ENCODE measurements around the gene RIPOR3.

Gene RIPOR3

GRCh38 chr20:50610212-50610718, 81.1 kb downstream of the RIPOR3 start:
- Histone ChIP-seq H3K27me3 (ENCODE audit: control insufficient read depth in 5 of 5, insufficient read depth in 4 of 5, low read length in 5 of 5) (no peaks in the 10 kb centered on the region), H3K9ac (ENCODE audit: low read length in 5 of 5) (no peak overlapping the region), H3K4me1 (ENCODE audit: control insufficient read depth in 5 of 5, insufficient read depth in 5 of 5, low read length in 5 of 5) (peaks cover 0 to 3% (median 0%) of the 10 kb centered on the region in 5 donors), H3K9me3 (ENCODE audit: control insufficient read depth in 5 of 5, low read length in 5 of 5) (no peaks in the 10 kb centered on the region), H3K36me3 (ENCODE audit: control insufficient read depth in 5 of 5, insufficient read depth in 5 of 5, low read length in 5 of 5) (peaks cover 0 to 4% (median 0%) of the 10 kb centered on the region in 5 donors), H3K27ac (ENCODE audit: low read depth, low read length) (no peak overlapping the region), H3K4me3 (ENCODE audit: low read depth in 1 of 5, low read length in 5 of 5) (no peak overlapping the region)

GRCh38 chr20:50609438-50609989, 81.8 kb downstream of the RIPOR3 start:
- H3K4me3 ChIP-seq (ENCODE audit: low read depth in 1 of 5, low read length in 5 of 5): no peak overlapping the region
- no peaks in the 10 kb centered on the region for H3K27me3 ChIP-seq (ENCODE audit: control insufficient read depth in 5 of 5, insufficient read depth in 4 of 5, low read length in 5 of 5)
- no peak overlapping the region for H3K9ac ChIP-seq (ENCODE audit: low read length in 5 of 5)
- H3K9me3 ChIP-seq (ENCODE audit: control insufficient read depth in 5 of 5, low read length in 5 of 5): no peaks in the 10 kb centered on the region
- no peak overlapping the region for H3K27ac ChIP-seq (ENCODE audit: low read depth, low read length)
- H3K4me1 ChIP-seq (ENCODE audit: control insufficient read depth in 5 of 5, insufficient read depth in 5 of 5, low read length in 5 of 5): peaks cover 0 to 3% (median 0%) of the 10 kb centered on the region in 5 donors
- peaks cover 0 to 4% (median 0%) of the 10 kb centered on the region in 5 donors for H3K36me3 ChIP-seq (ENCODE audit: control insufficient read depth in 5 of 5, insufficient read depth in 5 of 5, low read length in 5 of 5)

- peaks cover 0 to 3% (median 0%) of the 10 kb centered on the region in 5 donors for H3K4me1 ChIP-seq (ENCODE audit: control insufficient read depth in 5 of 5, insufficient read depth in 5 of 5, low read length in 5 of 5)
- H3K27me3 ChIP-seq (ENCODE audit: control insufficient read depth in 5 of 5, insufficient read depth in 4 of 5, low read length in 5 of 5): peaks cover 0 to 3% (median 0%) of the 10 kb centered on the region in 5 donors
- H3K27ac ChIP-seq (ENCODE audit: low read depth, low read length): no peak overlapping the region
- H3K9ac ChIP-seq (ENCODE audit: low read length in 5 of 5): no peak overlapping the region
- no peak overlapping the region for H3K4me3 ChIP-seq (ENCODE audit: low read depth in 1 of 5, low read length in 5 of 5)
- peaks cover 0 to 6% (median 0%) of the 10 kb centered on the region in 5 donors for H3K36me3 ChIP-seq (ENCODE audit: control insufficient read depth in 5 of 5, insufficient read depth in 5 of 5, low read length in 5 of 5)
- no peaks in the 10 kb centered on the region for H3K9me3 ChIP-seq (ENCODE audit: control insufficient read depth in 5 of 5, low read length in 5 of 5)
Measured at GRCh38 chr20:50608750-50609104, 82.6 kb downstream of the RIPOR3 start.

GRCh38 chr20:50607850-50608749, 83.2 kb downstream of the RIPOR3 start:
- Histone ChIP-seq H3K4me3 (ENCODE audit: low read depth in 1 of 5, low read length in 5 of 5) (no peak overlapping the region), H3K9ac (ENCODE audit: low read length in 5 of 5) (no peak overlapping the region), H3K4me1 (ENCODE audit: control insufficient read depth in 5 of 5, insufficient read depth in 5 of 5, low read length in 5 of 5) (peaks cover 0 to 3% (median 0%) of the 10 kb centered on the region in 5 donors), H3K27me3 (ENCODE audit: control insufficient read depth in 5 of 5, insufficient read depth in 4 of 5, low read length in 5 of 5) (peaks cover 0 to 3% (median 0%) of the 10 kb centered on the region in 5 donors), H3K36me3 (ENCODE audit: control insufficient read depth in 5 of 5, insufficient read depth in 5 of 5, low read length in 5 of 5) (peaks cover 0 to 6% (median 0%) of the 10 kb centered on the region in 5 donors), H3K9me3 (ENCODE audit: control insufficient read depth in 5 of 5, low read length in 5 of 5) (no peaks in the 10 kb centered on the region), H3K27ac (ENCODE audit: low read depth, low read length) (no peak overlapping the region)

- peaks cover 0 to 4% (median 0%) of the 10 kb centered on the region in 5 donors for H3K27me3 ChIP-seq (ENCODE audit: control insufficient read depth in 5 of 5, insufficient read depth in 4 of 5, low read length in 5 of 5)
- H3K4me1 ChIP-seq (ENCODE audit: control insufficient read depth in 5 of 5, insufficient read depth in 5 of 5, low read length in 5 of 5): peaks cover 0 to 3% (median 0%) of the 10 kb centered on the region in 5 donors
Measured at GRCh38 chr20:50607436-50607835, 83.9 kb downstream of the RIPOR3 start.

GRCh38 chr20:50605136-50605535, 86.2 kb downstream of the RIPOR3 start:
- Histone ChIP-seq H3K27me3 (ENCODE audit: control insufficient read depth in 5 of 5, insufficient read depth in 4 of 5, low read length in 5 of 5) (peaks cover 0 to 6% (median 0%) of the 10 kb centered on the region in 5 donors), H3K36me3 (ENCODE audit: control insufficient read depth in 5 of 5, insufficient read depth in 5 of 5, low read length in 5 of 5) (peaks cover 0 to 6% (median 0%) of the 10 kb centered on the region in 5 donors), H3K9ac (ENCODE audit: low read length in 5 of 5) (no peak overlapping the region), H3K4me1 (ENCODE audit: control insufficient read depth in 5 of 5, insufficient read depth in 5 of 5, low read length in 5 of 5) (no peaks in the 10 kb centered on the region), H3K27ac (ENCODE audit: low read depth, low read length) (no peak overlapping the region), H3K9me3 (ENCODE audit: control insufficient read depth in 5 of 5, low read length in 5 of 5) (no peaks in the 10 kb centered on the region), H3K4me3 (ENCODE audit: low read depth in 1 of 5, low read length in 5 of 5) (no peak overlapping the region)

More at GRCh38 chr20:50607436-50607835, 83.9 kb downstream of the RIPOR3 start:
- Histone ChIP-seq H3K36me3 (ENCODE audit: control insufficient read depth in 5 of 5, insufficient read depth in 5 of 5, low read length in 5 of 5) (peaks cover 0 to 6% (median 0%) of the 10 kb centered on the region in 5 donors), H3K9me3 (ENCODE audit: control insufficient read depth in 5 of 5, low read length in 5 of 5) (no peaks in the 10 kb centered on the region), H3K4me3 (ENCODE audit: low read depth in 1 of 5, low read length in 5 of 5) (no peak overlapping the region), H3K9ac (ENCODE audit: low read length in 5 of 5) (no peak overlapping the region), H3K27ac (ENCODE audit: low read depth, low read length) (no peak overlapping the region)

GRCh38 chr20:50604451-50604850, 86.9 kb downstream of the RIPOR3 start:
- peaks cover 0 to 6% (median 3%) of the 10 kb centered on the region in 5 donors for H3K27me3 ChIP-seq (ENCODE audit: control insufficient read depth in 5 of 5, insufficient read depth in 4 of 5, low read length in 5 of 5)
- no peak overlapping the region for H3K27ac ChIP-seq (ENCODE audit: low read depth, low read length)
- H3K4me1 ChIP-seq (ENCODE audit: control insufficient read depth in 5 of 5, insufficient read depth in 5 of 5, low read length in 5 of 5): no peaks in the 10 kb centered on the region
- peaks cover 0 to 6% (median 0%) of the 10 kb centered on the region in 5 donors for H3K36me3 ChIP-seq (ENCODE audit: control insufficient read depth in 5 of 5, insufficient read depth in 5 of 5, low read length in 5 of 5)
- H3K9me3 ChIP-seq (ENCODE audit: control insufficient read depth in 5 of 5, low read length in 5 of 5): no peaks in the 10 kb centered on the region
- no peak overlapping the region for H3K4me3 ChIP-seq (ENCODE audit: low read depth in 1 of 5, low read length in 5 of 5)
- H3K9ac ChIP-seq (ENCODE audit: low read length in 5 of 5): no peak overlapping the region

GRCh38 chr20:50602432-50603088, 88.8 kb downstream of the RIPOR3 start:
- no peak overlapping the region for H3K4me3 ChIP-seq (ENCODE audit: low read depth in 1 of 5, low read length in 5 of 5)
- H3K4me1 ChIP-seq (ENCODE audit: control insufficient read depth in 5 of 5, insufficient read depth in 5 of 5, low read length in 5 of 5): no peaks in the 10 kb centered on the region
- H3K9me3 ChIP-seq (ENCODE audit: control insufficient read depth in 5 of 5, low read length in 5 of 5): no peaks in the 10 kb centered on the region
- peaks cover 0 to 3% (median 0%) of the 10 kb centered on the region in 5 donors for H3K36me3 ChIP-seq (ENCODE audit: control insufficient read depth in 5 of 5, insufficient read depth in 5 of 5, low read length in 5 of 5)
- no peak overlapping the region for H3K9ac ChIP-seq (ENCODE audit: low read length in 5 of 5)
- H3K27me3 ChIP-seq (ENCODE audit: control insufficient read depth in 5 of 5, insufficient read depth in 4 of 5, low read length in 5 of 5): peaks cover 0 to 15% (median 8%) of the 10 kb centered on the region in 5 donors
- H3K27ac ChIP-seq (ENCODE audit: low read depth, low read length): no peak overlapping the region

- H3K27ac ChIP-seq (ENCODE audit: low read depth, low read length): no peak overlapping the region
- H3K4me1 ChIP-seq (ENCODE audit: control insufficient read depth in 5 of 5, insufficient read depth in 5 of 5, low read length in 5 of 5): no peaks in the 10 kb centered on the region
- no peak overlapping the region for H3K4me3 ChIP-seq (ENCODE audit: low read depth in 1 of 5, low read length in 5 of 5)
- H3K27me3 ChIP-seq (ENCODE audit: control insufficient read depth in 5 of 5, insufficient read depth in 4 of 5, low read length in 5 of 5): peaks cover 0 to 18% (median 12%) of the 10 kb centered on the region in 5 donors
- H3K9ac ChIP-seq (ENCODE audit: low read length in 5 of 5): no peak overlapping the region
- H3K36me3 ChIP-seq (ENCODE audit: control insufficient read depth in 5 of 5, insufficient read depth in 5 of 5, low read length in 5 of 5): peaks cover 0 to 2% (median 0%) of the 10 kb centered on the region in 5 donors
- no peaks in the 10 kb centered on the region for H3K9me3 ChIP-seq (ENCODE audit: control insufficient read depth in 5 of 5, low read length in 5 of 5)
Measured at GRCh38 chr20:50601511-50602431, 89.6 kb downstream of the RIPOR3 start.
